HepG2 (cell line): Measurements from ENCODE around the gene MDP1. TPM values are rescaled to one million over a fixed set of nuclear protein-coding genes. Genes with fewer than 3 reads are reported as not detected.

Experiments used
- CHCHD3 ChIP-seq: sonication (generic); formaldehyde crosslinking; IDR thresholded peaks from 2 replicates; pipeline ENCODE4 v1.8.0; 2022; ENCODE audit warnings: mild to moderate bottlenecking, missing genetic modification reagents, moderate library complexity
- DR1 ChIP-seq: sonication (generic); formaldehyde crosslinking; IDR thresholded peaks from 2 replicates; pipeline ENCODE4 v1.8.0; 2021; ENCODE audit warnings: mild to moderate bottlenecking, missing genetic modification reagents, inconsistent platforms
- IRF2 ChIP-seq: IDR thresholded peaks from 2 replicates; pipeline ENCODE4 v1.6.1; 2018; ENCODE audit warnings: missing genetic modification reagents, missing compliant biosample characterization
- ISL2 ChIP-seq: sonication (generic); formaldehyde crosslinking; IDR thresholded peaks from 2 replicates; pipeline ENCODE4 v1.5.0; 2020; ENCODE audit warnings: missing genetic modification reagents
- KMT2B ChIP-seq: IDR thresholded peaks from 2 replicates; pipeline ENCODE4 v1.6.1; 2016; ENCODE audit warnings: missing genetic modification reagents, missing compliant biosample characterization
- MEIS1 ChIP-seq: sonication (generic); formaldehyde crosslinking; IDR thresholded peaks from 2 replicates; pipeline ENCODE4 v1.9.0; 2021; ENCODE audit warnings: mild to moderate bottlenecking, missing genetic modification reagents, moderate library complexity, borderline replicate concordance
- POLR2AphosphoS2 ChIP-seq: IDR thresholded peaks from 2 replicates; pipeline ENCODE4 v1.6.1; 2011; ENCODE audit warnings: low read depth, low read length, improper control_type of control experiment
- RELA ChIP-seq: sonication (generic); formaldehyde crosslinking; IDR thresholded peaks from 2 replicates; pipeline ENCODE4 v1.4.0; 2020; ENCODE audit warnings: missing genetic modification reagents
- SMARCC2 ChIP-seq: fragments of 450-650 bp; IDR thresholded peaks from 2 replicates; pipeline ENCODE4 v1.6.1; 2017; ENCODE audit warnings: antibody characterized with exemption, mild to moderate bottlenecking
- SP140L ChIP-seq: sonication (generic); formaldehyde crosslinking; IDR thresholded peaks from 2 replicates; pipeline ENCODE4 v1.4.0; 2020; ENCODE audit warnings: missing genetic modification reagents, borderline replicate concordance
- ZFP36L2 ChIP-seq: sonication (generic); formaldehyde crosslinking; IDR thresholded peaks from 2 replicates; pipeline ENCODE4 v1.4.0; 2020; ENCODE audit warnings: missing genetic modification reagents
- ZKSCAN1 ChIP-seq: fragments of 150-350 bp; IDR thresholded peaks from 2 replicates; pipeline ENCODE4 v1.6.1; 2014; ENCODE audit warnings: low read length
- ZNF138 ChIP-seq: sonication (generic); formaldehyde crosslinking; IDR thresholded peaks from 2 replicates; pipeline ENCODE4 v1.5.0; 2020; ENCODE audit warnings: mild to moderate bottlenecking, low read depth, missing genetic modification reagents
- ZNF274 ChIP-seq: sonication (generic); formaldehyde crosslinking; IDR thresholded peaks from 2 replicates; pipeline ENCODE4 v1.5.1; 2020; ENCODE audit warnings: mild to moderate bottlenecking, missing genetic modification reagents
- ZNF326 ChIP-seq: sonication (generic); formaldehyde crosslinking; IDR thresholded peaks from 2 replicates; pipeline ENCODE4 v1.4.0; 2020; ENCODE audit warnings: missing genetic modification reagents, borderline replicate concordance
- ZNF430 ChIP-seq: sonication (generic); formaldehyde crosslinking; IDR thresholded peaks from 2 replicates; pipeline ENCODE4 v1.9.0; 2021; ENCODE audit warnings: mild to moderate bottlenecking, missing genetic modification reagents
- ZNF431 ChIP-seq: sonication (generic); formaldehyde crosslinking; IDR thresholded peaks from 2 replicates; pipeline ENCODE4 v1.9.0; 2022; ENCODE audit warnings: missing genetic modification reagents, low read depth, mild to moderate bottlenecking, borderline replicate concordance
- ZNF546 ChIP-seq: sonication (generic); formaldehyde crosslinking; conservative IDR thresholded peaks from 2 replicates; pipeline ENCODE4 v1.8.1; 2023; ENCODE audit warnings: mild to moderate bottlenecking, missing genetic modification reagents
- ZNF816 ChIP-seq: sonication (generic); formaldehyde crosslinking; IDR thresholded peaks from 2 replicates; pipeline ENCODE4 v1.8.0; 2022; ENCODE audit warnings: missing genetic modification reagents, mild to moderate bottlenecking, borderline replicate concordance
- ZNF891 ChIP-seq: sonication (generic); formaldehyde crosslinking; IDR thresholded peaks from 2 replicates; pipeline ENCODE4 v1.5.0; 2020; ENCODE audit warnings: mild to moderate bottlenecking, missing genetic modification reagents
- ZSCAN20 ChIP-seq: sonication (generic); formaldehyde crosslinking; IDR thresholded peaks from 2 replicates; pipeline ENCODE4 v1.4.0; 2020; ENCODE audit warnings: missing genetic modification reagents, mild to moderate bottlenecking, borderline replicate concordance
- polyA plus RNA-seq, 8 experiments: library from polyadenylated mRNA; depleted of rRNA in 3 of 8; stranded (reverse) in 7 of 8; unstranded in 1 of 8; fragments of >200 nt; fragmentation: Illumina TruSeq in 4 of 8; extraction: Trizol in 4 of 8; gene quantifications; 2 replicates each; pipeline versions ENCODE4 v1.2.1 to v1.2.3, GENCODE V29; 2011 to 2016; ENCODE audit warnings: low read depth in 4 of 8, missing spikeins in 1 of 8, mixed read lengths in 1 of 8; ENCODE audit not compliant: insufficient read depth in 1 of 8
- total RNA-seq, 5 experiments: library from RNA; depleted of rRNA; stranded (reverse); fragments of >200 nt; fragmentation: Illumina TruSeq; extraction: Trizol; gene quantifications; 2 replicates each; pipeline ENCODE4 v1.2.3, GENCODE V29; 2016; ENCODE audit warnings: low read depth in 1 of 5
- TF ChIP-seq, protein P1 (sequence below): sonication (generic); formaldehyde crosslinking; IDR thresholded peaks from 2 replicates; pipeline ENCODE4 v1.5.0; 2020; ENCODE audit warnings: missing genetic modification reagents, mild to moderate bottlenecking, borderline replicate concordance
- TF ChIP-seq, protein P2 (sequence below): sonication (generic); formaldehyde crosslinking; IDR thresholded peaks from 2 replicates; pipeline ENCODE4 v1.8.0; 2022; ENCODE audit warnings: missing genetic modification reagents, mild to moderate bottlenecking, inconsistent platforms, borderline replicate concordance
- TF ChIP-seq, protein P3 (sequence below): IDR thresholded peaks from 2 replicates; pipeline ENCODE4 v1.6.1; 2016; ENCODE audit warnings: mild to moderate bottlenecking, missing biosample characterization, missing genetic modification reagents
- TF ChIP-seq, protein P4 (sequence below): sonication (generic); formaldehyde crosslinking; IDR thresholded peaks from 2 replicates; pipeline ENCODE4 v1.4.0; 2020; ENCODE audit warnings: low read depth, mild to moderate bottlenecking, missing genetic modification reagents

MDP1 gene
- total and polyA plus RNA-seq, 2 of the 13 experiments (the other 11 are each of a cell fraction or from before 2014, with no cell fraction given): 44.1 to 48.7 TPM

DNA sequence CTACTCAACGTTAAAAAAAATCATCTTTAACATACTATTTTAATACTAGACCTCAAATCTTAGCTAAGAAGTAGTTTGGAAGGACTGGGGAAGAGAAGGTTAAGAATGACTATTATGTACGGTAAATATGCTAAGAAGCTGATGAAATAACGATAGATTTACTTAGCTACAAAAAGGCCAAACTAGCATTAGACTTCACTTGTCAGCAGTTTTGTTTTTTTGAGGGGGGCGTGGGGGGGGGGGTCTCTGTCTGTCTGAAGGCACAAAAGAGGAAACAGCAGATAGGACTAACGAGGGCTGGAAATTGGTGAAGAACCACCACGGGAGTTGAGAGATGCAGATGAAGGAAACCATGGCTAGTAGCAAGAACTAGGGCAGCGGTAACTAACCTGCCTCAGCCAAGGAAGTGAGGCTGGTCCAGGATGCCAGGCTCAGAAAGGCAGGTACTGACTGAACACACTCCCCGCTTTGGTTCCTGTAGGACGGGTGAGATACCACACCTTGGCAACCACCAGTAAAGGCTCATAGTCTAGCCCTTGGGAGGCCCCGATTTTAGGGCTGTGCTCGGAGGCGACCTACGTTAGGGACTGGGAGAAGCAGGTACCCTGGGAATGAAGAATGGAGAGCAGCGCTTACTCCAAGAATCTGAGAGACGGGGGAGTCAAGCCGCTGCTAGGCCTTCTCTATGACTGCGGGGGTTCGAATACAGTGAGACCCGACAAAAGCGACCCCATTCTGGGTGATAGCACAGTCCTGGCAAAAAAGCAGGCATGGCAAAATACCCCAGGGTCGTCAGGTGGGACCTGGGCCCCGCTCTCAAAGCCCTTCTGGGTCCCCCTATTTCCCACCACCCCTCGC is 15.6 kb upstream of the MDP1 start (continued):
- TF ChIP-seq ZNF430 (CRISPR knock-in tag): no peak; the same call in 1 of the 2 replicates
- TF ChIP-seq KMT2B (CRISPR knock-in tag): no peak
- no peak for TF ChIP-seq POLR2AphosphoS2
- TF ChIP-seq, protein P1, sequence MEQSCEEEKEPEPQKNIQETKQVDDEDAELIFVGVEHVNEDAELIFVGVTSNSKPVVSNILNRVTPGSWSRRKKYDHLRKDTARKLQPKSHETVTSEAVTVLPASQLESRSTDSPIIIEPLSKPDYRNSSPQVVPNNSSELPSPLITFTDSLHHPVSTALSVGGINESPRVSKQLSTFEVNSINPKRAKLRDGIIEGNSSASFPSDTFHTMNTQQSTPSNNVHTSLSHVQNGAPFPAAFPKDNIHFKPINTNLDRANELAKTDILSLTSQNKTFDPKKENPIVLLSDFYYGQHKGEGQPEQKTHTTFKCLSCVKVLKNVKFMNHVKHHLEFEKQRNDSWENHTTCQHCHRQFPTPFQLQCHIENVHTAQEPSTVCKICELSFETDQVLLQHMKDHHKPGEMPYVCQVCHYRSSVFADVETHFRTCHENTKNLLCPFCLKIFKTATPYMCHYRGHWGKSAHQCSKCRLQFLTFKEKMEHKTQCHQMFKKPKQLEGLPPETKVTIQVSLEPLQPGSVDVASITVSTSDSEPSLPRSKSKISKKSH (CRISPR knock-in tag): no peak
- TF ChIP-seq ZFP36L2 (CRISPR knock-in tag): no peak
- TF ChIP-seq, protein P2, sequence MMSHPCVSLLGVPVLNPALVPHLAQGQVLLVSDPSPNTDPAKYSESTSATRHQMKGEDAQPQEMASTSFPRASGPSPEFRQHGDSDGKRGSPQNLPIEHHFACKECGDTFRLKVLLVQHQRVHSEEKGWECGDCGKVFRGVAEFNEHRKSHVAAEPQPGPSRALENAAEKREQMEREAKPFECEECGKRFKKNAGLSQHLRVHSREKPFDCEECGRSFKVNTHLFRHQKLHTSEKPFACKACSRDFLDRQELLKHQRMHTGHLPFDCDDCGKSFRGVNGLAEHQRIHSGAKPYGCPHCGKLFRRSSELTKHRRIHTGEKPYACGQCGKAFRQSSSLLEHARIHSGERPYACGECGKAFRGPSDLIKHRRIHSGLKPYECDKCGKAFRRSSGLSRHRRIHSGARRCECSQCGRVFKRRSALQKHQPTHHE (CRISPR knock-in tag): 0 out of 2 replicates have a peak, but pooled peaks have one; percentile 36
- no peak for TF ChIP-seq ZSCAN20 (CRISPR knock-in tag)
- TF ChIP-seq ZNF326 (CRISPR knock-in tag): no peak; the same call in 1 of the 2 replicates
- TF ChIP-seq, protein P3, sequence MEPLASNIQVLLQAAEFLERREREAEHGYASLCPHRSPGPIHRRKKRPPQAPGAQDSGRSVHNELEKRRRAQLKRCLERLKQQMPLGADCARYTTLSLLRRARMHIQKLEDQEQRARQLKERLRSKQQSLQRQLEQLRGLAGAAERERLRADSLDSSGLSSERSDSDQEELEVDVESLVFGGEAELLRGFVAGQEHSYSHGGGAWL (CRISPR knock-in tag): peak; percentile 28; the same call in 1 of the 2 replicates
- no peak for TF ChIP-seq DR1 (CRISPR knock-in tag)
- TF ChIP-seq ZNF138 (CRISPR knock-in tag): no peak
- no peak; the same call in 1 of the 2 replicates for TF ChIP-seq SP140L (CRISPR knock-in tag)
- peak; percentile 9; the same call in 1 of the 2 replicates for TF ChIP-seq ZKSCAN1
- TF ChIP-seq SMARCC2: no peak
- 0 out of 2 replicates have a peak, but pooled peaks have one; percentile 22 for TF ChIP-seq ZNF816 (CRISPR knock-in tag)
- TF ChIP-seq RELA (CRISPR knock-in tag): no peak
- TF ChIP-seq CHCHD3 (CRISPR knock-in tag): no peak
- TF ChIP-seq ZNF546 (CRISPR knock-in tag): peak; percentile 67; the same call in 1 of the 2 replicates
- no peak for TF ChIP-seq ISL2 (CRISPR knock-in tag)
- TF ChIP-seq ZNF891: peak; percentile 77
- peak; percentile 76; the same call in 1 of the 2 replicates for TF ChIP-seq ZNF274 (CRISPR knock-in tag)
- TF ChIP-seq, protein P4, sequence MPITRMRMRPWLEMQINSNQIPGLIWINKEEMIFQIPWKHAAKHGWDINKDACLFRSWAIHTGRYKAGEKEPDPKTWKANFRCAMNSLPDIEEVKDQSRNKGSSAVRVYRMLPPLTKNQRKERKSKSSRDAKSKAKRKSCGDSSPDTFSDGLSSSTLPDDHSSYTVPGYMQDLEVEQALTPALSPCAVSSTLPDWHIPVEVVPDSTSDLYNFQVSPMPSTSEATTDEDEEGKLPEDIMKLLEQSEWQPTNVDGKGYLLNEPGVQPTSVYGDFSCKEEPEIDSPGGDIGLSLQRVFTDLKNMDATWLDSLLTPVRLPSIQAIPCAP (CRISPR knock-in tag): 0 out of 2 replicates have a peak, but pooled peaks have one; percentile 63
- no peak; the same call in 1 of the 2 replicates for TF ChIP-seq IRF2 (CRISPR knock-in tag)
- TF ChIP-seq ZNF431 (CRISPR knock-in tag): peak; percentile 82; the same call in 1 of the 2 replicates
- TF ChIP-seq MEIS1 (CRISPR knock-in tag): peak; percentile 22
